Lower leg skin (tissue), 4 donors: Measurements from ENCODE around the gene WDHD1. TPM values are rescaled to one million over a fixed set of nuclear protein-coding genes. Genes with fewer than 3 reads are reported as not detected.
"Not testable (repeated sequence)": the region's sequence is repeated elsewhere in the genome, so short reads cannot be mapped to it uniquely, and the experiment has no call there.

Source experiments
- DNase-seq, 2 donors: peaks; one replicate each; pipeline ENCODE4 v3.0.0-alpha.2; 2019; ENCODE audit warnings: low spot score in 2 of 2
- H3K4me3 ChIP-seq: fragments of 200-600 bp; sonication (generic); 2 replicates; pipeline ENCODE4 v1.5.1; 2017; ENCODE audit warnings: mild to moderate bottlenecking, low read depth; ENCODE audit not compliant: poor library complexity, severe bottlenecking
- CTCF ChIP-seq, 3 donors: fragments of 450-650 bp; IDR thresholded peaks; one replicate each; pipeline ENCODE4 v1.5.1; 2016; ENCODE audit warnings: antibody characterized with exemption in 3 of 3, mild to moderate bottlenecking in 3 of 3, moderate library complexity in 2 of 3
- POLR2A ChIP-seq, 2 donors: fragments of 450-650 bp; IDR thresholded peaks; one replicate each; pipeline ENCODE4 v1.6.1; 2016 to 2017; ENCODE audit warnings: antibody characterized with exemption in 2 of 2, mild to moderate bottlenecking in 1 of 2, moderate library complexity in 1 of 2
- WGBS, 2 donors: methylation state at CpG; one replicate each; pipeline ENCODE4 v1.1.5; 2018; 5-methylcytosine and 5-hydroxymethylcytosine counted together
- intact Hi-C: fragments of 100-400 bp; cut with DNase I; formaldehyde crosslinking; loops from one replicate; pipeline ENCODE4 v1.15.0; 2023; ENCODE audit warnings: low total_unique reads
- total RNA-seq, 4 donors: library from RNA; depleted of rRNA; stranded (reverse); fragments of >200 nt; gene quantifications; one replicate each; pipeline ENCODE4 v1.1.0, GENCODE V29; 2016

Gene WDHD1
- total RNA-seq, 4 donors from 2014 or later: 1.1 to 3.8 (median 2.3) TPM

- TF ChIP-seq POLR2A (IDR thresholded peaks at IDR 0.05) (no peak), CTCF (IDR thresholded peaks at IDR 0.05) (no peak)
- H3K4me3 ChIP-seq: peak overlapping the region; percentile 76
- 2% methylated on average over 9 of the region's 9 CpGs for WGBS, 2 donors
- intact Hi-C loops: no loop called here
- no peak for DNase-seq
Measured at GRCh38 chr14:55026441-55026792, 482 bp downstream of the WDHD1 start.

GRCh38 chr14:55025948-55026347 is 951 bp downstream of the WDHD1 start:
- intact Hi-C loops: no loop called here
- H3K4me3 ChIP-seq: no peak overlapping the region
- 23 to 25% methylated on average over 7 of the region's 7 CpGs for WGBS, 2 donors
- no peak for TF ChIP-seq CTCF (IDR thresholded peaks at IDR 0.05)
- TF ChIP-seq POLR2A (IDR thresholded peaks at IDR 0.05): no peak
- no peak for DNase-seq

- H3K4me3 ChIP-seq, DNase-seq, intact Hi-C loops: not testable (repeated sequence)
- WGBS, 2 donors: 79 to 95% methylated on average over 5 of the region's 5 CpGs
Measured at GRCh38 chr14:55024365-55024764, 2.5 kb downstream of the WDHD1 start.

GRCh38 chr14:55019968-55020554 is 6.8 kb downstream of the WDHD1 start:
- intact Hi-C loops: no loop called here
- H3K4me3 ChIP-seq: no peak overlapping the region
- DNase-seq: no peak
- 92 to 96% methylated on average over 2 of the region's 2 CpGs for WGBS, 2 donors
- TF ChIP-seq CTCF (IDR thresholded peaks at IDR 0.05) (no peak), POLR2A (IDR thresholded peaks at IDR 0.05) (no peak)

GRCh38 chr14:55015006-55015405 is 11.9 kb downstream of the WDHD1 start:
- DNase-seq: no peak
- TF ChIP-seq POLR2A (IDR thresholded peaks at IDR 0.05) (no peak), CTCF (IDR thresholded peaks at IDR 0.05) (no peak)
- intact Hi-C loops: no loop called here
- WGBS, 2 donors: 95 to 100% methylated on average over 2 of the region's 2 CpGs
- H3K4me3 ChIP-seq: no peak overlapping the region

- H3K4me3 ChIP-seq: no peak overlapping the region
- TF ChIP-seq CTCF (IDR thresholded peaks at IDR 0.05) (no peak), POLR2A (IDR thresholded peaks at IDR 0.05) (no peak)
- WGBS, 2 donors: 82 to 93% methylated on average over 4 of the region's 4 CpGs
- intact Hi-C loops: no loop called here
- DNase-seq: no peak
Measured at GRCh38 chr14:55005071-55005470, 21.8 kb downstream of the WDHD1 start.
